Activated CD8-positive, alpha-beta T cell treated with anti-CD3 and anti-CD28 coated beads for 36 hours (primary cell): ENCODE data around the gene NAPEPLD. TPM values are rescaled to one million over a fixed set of nuclear protein-coding genes. Genes with fewer than 3 reads are reported as not detected.
"Not testable (repeated sequence)": the region's sequence is repeated elsewhere in the genome, so short reads cannot be mapped to it uniquely, and the experiment has no call there.

ENCODE experiments used
- ATAC-seq: fragments of 200-7000 bp; cut with Tn5 transposase; one replicate; pipeline ENCODE4 v1.10.0; 2021; ENCODE audit warnings: mild to moderate bottlenecking, moderate library complexity
- CTCF ChIA-PET: fragments of 350-600 bp; sonication (Branson Sonifier 250); formaldehyde crosslinking; loops from one replicate; lab custom pipeline; 2021; ENCODE audit warnings: antibody characterized with exemption; lab: Charles Lee
- POLR2A ChIA-PET: fragments of 350-600 bp; sonication (Branson Sonifier 250); formaldehyde crosslinking; loops from one replicate; lab custom pipeline; 2021; ENCODE audit warnings: antibody characterized with exemption; lab: Charles Lee
- DNase-seq: peaks from one replicate; pipeline ENCODE4 v3.0.0-alpha.2; 2020
- H3K27ac Mint-ChIP-seq: one replicate; pipeline ENCODE4 v1.8.0; 2021; ENCODE audit warnings: mild to moderate bottlenecking, mixed read lengths
- H3K27me3 Mint-ChIP-seq: one replicate; pipeline ENCODE4 v1.8.0; 2021; ENCODE audit warnings: mixed read lengths
- H3K36me3 Mint-ChIP-seq: one replicate; pipeline ENCODE4 v1.8.0; 2021; ENCODE audit warnings: low read depth, mixed read lengths
- H3K4me1 Mint-ChIP-seq: one replicate; pipeline ENCODE4 v1.8.0; 2021; ENCODE audit warnings: low read depth, mixed read lengths
- H3K4me3 Mint-ChIP-seq: one replicate; pipeline ENCODE4 v1.8.0; 2021; ENCODE audit warnings: mild to moderate bottlenecking, moderate library complexity, mixed read lengths
- H3K9me3 Mint-ChIP-seq: one replicate; pipeline ENCODE4 v1.8.0; 2021; ENCODE audit warnings: mixed read lengths
- intact Hi-C: fragments of 100-400 bp; cut with micrococcal nuclease; formaldehyde crosslinking; loops from one replicate; pipeline ENCODE4 v1.10.0; 2022
- total RNA-seq, 2 experiments: library from RNA; stranded (reverse); gene quantifications; one replicate each; pipeline ENCODE4 v1.2.3, GENCODE V29; 2021
- TF ChIP-seq, protein P1 (sequence below): fragments of 200-600 bp; IDR thresholded peaks from one replicate; pipeline ENCODE4 v1.8.0; 2022; ENCODE audit warnings: antibody characterized with exemption, mild to moderate bottlenecking

Gene NAPEPLD
- total RNA-seq, 2 experiments from 2014 or later = 5.1 to 6.3 TPM

DNA sequence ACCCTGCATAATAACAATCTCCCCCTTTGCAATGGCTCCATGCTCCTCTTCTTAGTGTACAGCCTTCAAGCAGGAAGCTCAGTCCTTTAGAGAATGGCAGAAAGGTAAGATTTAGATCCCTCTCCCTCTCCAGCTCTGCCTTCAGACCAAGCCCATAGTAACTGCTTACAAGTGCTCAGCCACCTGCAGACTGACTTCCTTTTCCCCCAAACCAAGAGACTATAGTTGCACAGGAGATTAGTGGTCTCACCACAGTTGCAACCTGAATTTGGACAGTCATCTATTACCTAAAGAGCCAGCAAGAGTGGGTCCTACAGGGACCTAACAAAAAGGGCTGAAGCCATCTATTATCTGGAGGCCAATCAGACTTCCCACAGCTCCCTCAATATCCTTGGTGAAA is 90.8 kb downstream of the NAPEPLD start:
- intact Hi-C loops = no loop called here
- TF ChIP-seq, protein P1, sequence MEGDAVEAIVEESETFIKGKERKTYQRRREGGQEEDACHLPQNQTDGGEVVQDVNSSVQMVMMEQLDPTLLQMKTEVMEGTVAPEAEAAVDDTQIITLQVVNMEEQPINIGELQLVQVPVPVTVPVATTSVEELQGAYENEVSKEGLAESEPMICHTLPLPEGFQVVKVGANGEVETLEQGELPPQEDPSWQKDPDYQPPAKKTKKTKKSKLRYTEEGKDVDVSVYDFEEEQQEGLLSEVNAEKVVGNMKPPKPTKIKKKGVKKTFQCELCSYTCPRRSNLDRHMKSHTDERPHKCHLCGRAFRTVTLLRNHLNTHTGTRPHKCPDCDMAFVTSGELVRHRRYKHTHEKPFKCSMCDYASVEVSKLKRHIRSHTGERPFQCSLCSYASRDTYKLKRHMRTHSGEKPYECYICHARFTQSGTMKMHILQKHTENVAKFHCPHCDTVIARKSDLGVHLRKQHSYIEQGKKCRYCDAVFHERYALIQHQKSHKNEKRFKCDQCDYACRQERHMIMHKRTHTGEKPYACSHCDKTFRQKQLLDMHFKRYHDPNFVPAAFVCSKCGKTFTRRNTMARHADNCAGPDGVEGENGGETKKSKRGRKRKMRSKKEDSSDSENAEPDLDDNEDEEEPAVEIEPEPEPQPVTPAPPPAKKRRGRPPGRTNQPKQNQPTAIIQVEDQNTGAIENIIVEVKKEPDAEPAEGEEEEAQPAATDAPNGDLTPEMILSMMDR = no peak
- ChIA-PET CTCF (interaction anchor here (1.0 kb wide), 1 partner anchor 11 kb away, joined by 3 read pairs; no protein-coding TSS in a partner anchor), POLR2A (no interaction called here)
- no peak overlapping the region for H3K4me3 Mint-ChIP-seq
- H3K9me3 Mint-ChIP-seq = no peaks in the 10 kb centered on the region
- no peaks in the 10 kb centered on the region for H3K36me3 Mint-ChIP-seq
- no peaks in the 10 kb centered on the region for H3K27me3 Mint-ChIP-seq
- no peak overlapping the region for H3K27ac Mint-ChIP-seq
- ATAC-seq = no peak
- no peak for DNase-seq
- no peaks in the 10 kb centered on the region for H3K4me1 Mint-ChIP-seq

DNA sequence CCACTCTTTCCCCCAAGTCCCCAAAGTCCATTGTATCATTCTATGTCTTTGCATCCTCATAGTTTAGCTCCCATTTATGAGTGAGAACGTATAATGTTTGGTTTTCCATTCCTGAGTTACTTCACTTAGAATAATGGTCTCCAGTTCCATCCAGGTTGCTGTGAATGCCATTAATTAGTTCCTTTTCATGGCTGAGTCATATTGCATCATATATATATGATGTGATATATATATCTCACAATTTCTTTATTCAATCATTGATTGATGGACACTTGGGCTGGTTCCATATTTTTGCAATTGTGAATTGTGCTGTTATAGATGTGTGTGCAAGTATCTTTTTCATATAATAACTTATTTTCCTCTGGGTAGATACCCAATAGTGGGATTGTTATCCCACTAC is 92.9 kb downstream of the NAPEPLD start:
- ATAC-seq, CTCF ChIA-PET, DNase-seq, intact Hi-C loops, H3K4me1 Mint-ChIP-seq, H3K9me3 Mint-ChIP-seq, H3K4me3 Mint-ChIP-seq, H3K36me3 Mint-ChIP-seq, POLR2A ChIA-PET, H3K27ac Mint-ChIP-seq, H3K27me3 Mint-ChIP-seq: not testable (repeated sequence)

DNA sequence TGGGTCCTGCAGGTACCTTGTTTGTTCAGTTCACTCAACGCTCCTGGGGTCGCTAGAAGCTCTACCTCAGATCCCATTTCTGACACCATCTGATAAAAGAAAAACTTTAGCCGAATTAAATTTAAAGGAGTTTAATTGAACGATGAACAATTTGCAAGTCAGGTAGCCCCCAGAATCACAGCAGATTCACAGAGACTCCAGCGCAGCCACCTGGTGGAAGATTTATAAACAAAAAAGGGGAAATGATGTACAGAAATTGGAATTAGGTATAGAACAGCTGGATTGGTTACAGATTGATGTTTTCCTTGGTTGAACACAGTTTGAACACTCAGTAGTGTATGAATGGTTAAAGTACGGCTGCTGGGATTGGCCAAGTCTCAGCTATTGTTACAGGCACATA is 97.4 kb downstream of the NAPEPLD start:
- TF ChIP-seq, protein P1 = no peak
- ChIA-PET POLR2A (no interaction called here), CTCF (interaction anchor here (2.1 kb wide), 1 partner anchor 10 kb away, joined by 9 read pairs; no protein-coding TSS in a partner anchor)
- DNase-seq (no peak), ATAC-seq (no peak)
- H3K4me1 Mint-ChIP-seq = no peaks in the 10 kb centered on the region
- H3K36me3 Mint-ChIP-seq = no peaks in the 10 kb centered on the region
- H3K27ac Mint-ChIP-seq = no peak overlapping the region
- no peak overlapping the region for H3K4me3 Mint-ChIP-seq
- no peaks in the 10 kb centered on the region for H3K27me3 Mint-ChIP-seq
- peaks cover 4% of the 10 kb centered on the region for H3K9me3 Mint-ChIP-seq
- intact Hi-C loops = no loop called here

Other genes starting within 250 kb of the NAPEPLD start
- gene LRRC17, start 236.1 kb downstream of the NAPEPLD start, total RNA-seq = not detected
- 1 to 10 TPM in 1 of 2 experiments, under 1 TPM in 1; 0.96 to 1.4 TPM for gene FBXL13, start 74.3 kb downstream of the NAPEPLD start, total RNA-seq
- gene ARMC10, start 74.0 kb downstream of the NAPEPLD start, total RNA-seq = 10 to 100 TPM; 37.6 to 44.0 TPM
- 10 to 100 TPM; 80.5 to 89.3 TPM for gene PMPCB, start 148.3 kb upstream of the NAPEPLD start, total RNA-seq
- gene DNAJC2, start 195.7 kb upstream of the NAPEPLD start, total RNA-seq = 10 to 100 TPM; 45.8 to 48.9 TPM
- 100 to 1,000 TPM; 132 to 137 TPM for gene PSMC2, start 198.5 kb upstream of the NAPEPLD start, total RNA-seq